ENCODE results near the gene SLC11A2.

DNA sequence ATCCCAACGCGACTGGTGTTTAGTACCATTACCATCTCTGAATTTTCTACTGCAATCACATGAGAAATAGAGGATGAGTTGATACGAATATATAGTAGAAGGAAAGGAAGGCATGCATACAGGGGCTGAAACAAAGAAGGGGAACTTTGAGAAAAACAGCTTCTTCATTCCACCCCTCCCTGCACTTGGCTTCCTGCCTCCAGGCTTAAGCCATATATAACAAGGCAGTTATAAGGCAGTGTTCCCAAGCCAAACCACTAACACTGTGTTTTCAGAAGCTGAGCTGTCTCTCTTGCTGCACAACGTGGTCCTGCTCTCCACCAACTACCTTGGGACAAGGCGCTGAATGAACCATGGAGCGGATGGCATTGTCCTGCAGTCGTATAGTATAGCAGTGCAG, 32.9 kb upstream of the SLC11A2 start:
- TF ChIP-seq ZNF274 (IDR thresholded peaks at IDR 0.05; ENCODE audit: low read depth, low read length): no peak
- no peak for TF ChIP-seq SUZ12 (IDR thresholded peaks at IDR 0.05; ENCODE audit: extremely low read depth, insufficient read depth, insufficient read length)
- TF ChIP-seq YY1 (IDR thresholded peaks at IDR 0.05; ENCODE audit: insufficient read depth, insufficient read length): no peak
